Hematopoietic multipotent progenitor cell treated with erythropoietin and hydrocortisone succinate and interleukin-3 and kit ligand, for 4 days (in vitro differentiated cells): ENCODE data around the gene MBD3L2B.
"Not testable (repeated sequence)": the region's sequence is repeated elsewhere in the genome, so short reads cannot be mapped to it uniquely, and the experiment has no call there.

Source experiments
- DNase-seq: peaks from one replicate; pipeline ENCODE4 v3.0.0-alpha.2; 2015

Gene MBD3L2B

GRCh38 chr19:7021331-7021730, at the start of gene MBD3L2B:
TSS of gene MBD3L2B (minus strand) at chr19:7021431. CDS start at chr19:7021397, 34 bp downstream.
- DNase-seq, result not testable (repeated sequence)

- DNase-seq, result peak; percentile 48
These were observed 48.6 kb upstream of the MBD3L2B start for GRCh38 chr19:7069904-7070226.

DNA sequence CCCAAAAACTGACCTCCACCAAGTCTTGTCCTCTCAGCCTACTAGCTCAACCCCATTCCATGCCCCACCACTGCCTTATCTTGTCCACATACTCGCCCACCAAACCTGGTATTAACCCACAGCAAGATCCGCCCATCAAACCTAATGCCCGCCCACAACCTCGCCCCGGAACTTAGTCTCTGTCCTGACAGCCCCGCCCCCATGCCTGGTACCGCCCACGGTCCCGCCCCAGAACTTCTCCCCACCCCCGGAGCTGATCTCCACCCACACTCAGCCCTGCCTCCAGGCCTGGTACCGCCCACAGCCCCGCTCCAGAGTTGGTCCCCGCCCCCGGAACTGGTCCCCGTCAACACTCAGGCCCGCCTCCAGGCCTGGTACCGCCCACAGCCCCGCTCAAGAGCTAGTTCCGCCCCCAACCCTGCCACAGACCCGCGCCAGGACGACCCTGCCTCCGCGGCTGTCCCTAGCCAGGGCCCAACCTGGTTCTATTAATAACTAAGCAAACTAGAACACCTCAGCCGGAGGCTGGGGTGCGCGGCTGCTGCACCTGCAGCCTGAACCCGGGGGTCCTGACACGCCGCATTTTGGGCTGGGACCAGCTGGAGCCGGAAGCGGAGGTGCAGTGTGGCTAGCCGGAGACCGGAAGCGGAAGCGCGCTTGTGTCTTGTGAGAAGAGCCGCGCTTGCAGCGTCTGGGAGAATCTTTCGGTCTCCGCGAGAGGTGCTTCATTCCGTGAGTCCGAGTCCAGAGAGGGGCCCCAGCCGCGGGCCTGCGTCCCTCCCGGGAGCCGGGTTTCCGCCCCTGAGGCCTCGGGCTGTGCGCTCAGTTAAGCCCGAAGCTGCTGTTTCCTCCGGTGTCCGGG, 48.0 kb upstream of the MBD3L2B start, which contains the start of gene ZNF557:
ZNF557 (plus strand) TSS at position 662 of the 862 bp plus-strand sequence. CDS start 5,372 bp downstream, outside the sequence.
- DNase-seq, result peak; percentile 99

DNA sequence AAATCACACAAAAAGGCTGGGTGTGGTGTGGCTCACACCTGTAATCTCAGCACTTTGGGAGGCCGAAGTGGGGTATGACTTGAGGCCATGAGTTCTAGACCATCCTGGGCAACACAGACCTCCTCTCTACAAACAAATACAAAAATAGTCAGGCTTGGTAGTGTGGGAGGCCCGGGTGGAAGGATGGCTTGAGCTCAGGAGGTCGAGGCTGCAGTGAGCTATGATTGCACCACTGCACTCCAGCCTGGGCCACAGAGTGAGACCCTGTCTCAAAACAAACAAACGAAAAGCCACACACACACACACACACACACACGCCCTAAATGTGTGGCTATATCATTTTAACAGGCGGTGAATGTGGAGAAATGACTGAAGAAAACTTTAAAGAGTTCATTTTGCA, 47.4 kb upstream of the MBD3L2B start:
- DNase-seq, result no peak

DNA sequence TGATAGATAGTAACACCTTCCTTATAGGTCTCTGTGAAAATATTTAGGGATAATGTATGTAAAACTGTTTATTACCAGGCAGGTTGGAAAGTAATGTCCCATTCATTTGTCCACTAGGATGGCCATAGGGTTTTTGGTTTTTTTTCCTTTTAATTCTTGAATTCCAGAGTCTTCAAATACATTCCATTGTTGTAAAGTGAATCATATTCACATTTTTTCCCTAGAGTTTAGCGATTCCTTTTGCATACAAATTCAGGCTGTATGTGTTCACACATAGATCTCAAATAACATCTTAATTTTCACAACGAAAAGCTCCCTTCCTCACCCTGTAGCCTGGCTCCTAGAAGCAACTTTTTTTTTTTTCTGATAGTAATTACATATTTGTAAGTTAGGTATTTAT, 46.5 kb upstream of the MBD3L2B start:
- DNase-seq, result no peak

- DNase-seq, result peak; percentile 62
These were observed 45.9 kb upstream of the MBD3L2B start for GRCh38 chr19:7067122-7067521.

- no peak for DNase-seq
These were observed 42.7 kb upstream of the MBD3L2B start for GRCh38 chr19:7063764-7064418.

GRCh38 chr19:7063339-7063738, 42.1 kb upstream of the MBD3L2B start:
- no peak for DNase-seq

DNA sequence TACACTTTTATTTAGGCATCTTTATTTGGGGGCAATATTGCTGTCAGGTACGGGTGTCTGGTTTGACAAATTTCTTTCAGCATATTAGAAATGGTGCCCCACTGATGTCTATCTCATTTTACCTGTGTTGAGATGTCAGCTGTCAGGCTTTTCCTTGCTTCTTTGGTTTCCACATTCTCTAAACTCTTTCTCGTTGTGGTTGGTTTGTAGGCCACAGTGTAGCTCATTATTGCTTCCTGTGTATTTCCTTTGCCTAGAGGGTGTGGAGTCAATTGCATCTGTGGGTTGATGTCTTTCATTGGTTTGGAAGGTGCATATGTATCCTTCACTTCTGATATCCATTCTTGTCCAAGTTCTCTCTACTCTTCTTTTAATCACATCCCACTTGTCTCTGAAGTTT, 38.7 kb upstream of the MBD3L2B start:
- DNase-seq, result not testable (repeated sequence)

- not testable (repeated sequence) for DNase-seq
These were observed 37.3 kb upstream of the MBD3L2B start, which contains the start of gene MBD3L3 for GRCh38 chr19:7058576-7058975. TSS of gene MBD3L3 (minus strand) at chr19:7058676. CDS start at chr19:7058605, 71 bp downstream.

DNA sequence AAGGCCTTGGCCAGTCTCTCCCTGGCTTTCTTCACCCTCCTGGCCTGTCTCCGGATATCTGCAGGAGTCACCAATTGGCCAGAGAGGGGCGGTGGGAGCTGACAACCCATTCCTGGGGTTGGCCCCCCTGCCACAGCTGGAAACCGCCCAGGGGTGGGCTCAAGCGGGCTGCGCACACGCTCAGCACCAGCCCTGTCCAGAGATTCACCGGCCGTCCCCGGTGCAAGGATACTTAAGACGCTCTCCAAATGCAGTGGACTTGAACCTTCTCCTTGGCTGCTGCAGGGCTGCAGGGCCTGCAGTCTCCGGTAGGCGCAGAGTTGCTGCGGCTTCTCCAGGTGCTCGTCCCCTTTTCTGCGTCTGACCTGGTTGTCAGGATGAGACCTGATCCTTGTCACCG, 35.1 kb upstream of the MBD3L2B start:
- not testable (repeated sequence) for DNase-seq

DNA sequence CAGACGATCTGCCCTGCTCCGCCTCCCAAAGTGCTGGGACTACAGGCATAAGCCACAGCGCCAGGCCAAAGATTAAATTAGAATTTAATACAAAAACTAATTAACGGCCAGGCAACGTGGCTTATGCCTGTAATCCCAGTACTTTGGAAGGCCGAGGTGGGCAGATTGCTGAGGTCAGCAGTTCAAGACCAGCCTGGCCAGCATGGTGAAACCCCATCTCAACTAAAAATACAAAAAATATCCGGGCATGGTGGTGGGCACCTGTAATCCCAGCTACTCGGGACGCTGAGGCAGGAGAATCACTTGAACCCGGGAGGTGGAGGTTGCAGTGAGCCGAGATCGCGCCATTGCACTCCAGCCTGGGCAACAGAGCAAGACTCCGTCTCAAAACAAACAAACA, 34.4 kb upstream of the MBD3L2B start:
- not testable (repeated sequence) for DNase-seq

GRCh38 chr19:7054635-7055368, 33.6 kb upstream of the MBD3L2B start:
- not testable (repeated sequence) for DNase-seq

DNA sequence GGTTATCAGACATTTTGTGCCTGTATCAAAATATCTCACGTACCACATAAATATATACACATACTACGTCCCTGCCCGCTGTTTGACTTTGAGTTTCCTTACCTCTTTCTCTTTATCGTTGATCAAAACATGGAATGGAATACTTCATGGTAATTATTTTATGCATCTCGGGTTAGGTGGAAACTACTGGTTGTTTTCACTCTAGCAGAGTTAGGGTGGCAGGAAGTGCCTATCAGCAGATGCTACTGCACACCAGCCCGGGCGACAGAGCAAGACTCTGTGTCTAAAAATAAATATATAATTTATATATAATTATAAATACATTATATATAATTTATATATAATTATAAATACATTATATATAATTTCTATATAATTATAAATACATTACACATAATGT, 31.7 kb upstream of the MBD3L2B start:
- DNase-seq, result not testable (repeated sequence)

DNA sequence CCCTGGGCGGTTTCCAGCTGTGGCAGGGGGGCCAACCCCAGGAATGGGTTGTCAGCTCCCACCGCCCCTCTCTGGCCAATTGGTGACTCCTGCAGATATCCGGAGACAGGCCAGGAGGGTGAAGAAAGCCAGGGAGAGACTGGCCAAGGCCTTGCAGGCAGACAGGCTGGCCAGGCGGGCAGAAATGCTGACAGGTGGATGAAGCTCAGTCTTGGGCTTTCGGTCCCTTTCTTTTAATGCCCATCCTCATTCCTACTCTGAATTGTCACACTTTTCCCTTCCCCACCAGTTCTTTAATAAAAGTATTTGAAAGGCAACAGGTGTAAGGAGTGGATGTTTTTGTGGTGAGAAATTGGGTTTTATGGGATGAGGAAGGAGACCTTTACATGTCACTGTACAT, 30.2 kb upstream of the MBD3L2B start:
- not testable (repeated sequence) for DNase-seq

GRCh38 chr19:7049021-7049420, 27.8 kb upstream of the MBD3L2B start, which contains the start of gene MBD3L2:
TSS of gene MBD3L2 (plus strand) at chr19:7049321. CDS start at chr19:7049374, 53 bp downstream.
- not testable (repeated sequence) for DNase-seq

- DNase-seq, result not testable (repeated sequence)
These were observed 20.3 kb upstream of the MBD3L2B start for GRCh38 chr19:7041563-7041962.

GRCh38 chr19:7040079-7040478, 18.8 kb upstream of the MBD3L2B start, which contains the start of gene MBD3L4:
TSS of gene MBD3L4 (minus strand) at chr19:7040179. CDS start at chr19:7040144, 35 bp downstream.
- not testable (repeated sequence) for DNase-seq

DNA sequence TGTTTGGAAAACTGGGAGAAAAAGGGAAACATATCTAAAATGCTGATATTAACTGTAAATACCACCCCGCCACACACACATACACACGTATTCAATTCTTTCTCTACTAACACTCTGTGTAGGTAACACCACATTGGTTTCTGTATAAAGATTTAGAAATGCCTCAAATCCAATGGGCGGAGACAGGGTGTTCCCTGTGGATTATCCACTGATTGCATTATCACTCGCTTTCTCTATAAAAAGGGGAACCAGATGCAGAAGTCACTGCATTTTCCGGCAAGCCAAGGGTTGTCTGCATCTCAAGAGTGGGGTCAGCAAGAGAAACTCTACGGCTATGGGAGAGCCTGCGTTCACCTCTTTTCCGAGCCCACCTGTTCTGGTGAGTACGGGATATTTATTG, 9.0 kb upstream of the MBD3L2B start, which contains the start of gene MBD3L5:
MBD3L5 (plus strand) TSS at position 301 of the 400 bp plus-strand sequence; CDS start at position 335, 34 bp downstream.
- DNase-seq, result not testable (repeated sequence)

DNA sequence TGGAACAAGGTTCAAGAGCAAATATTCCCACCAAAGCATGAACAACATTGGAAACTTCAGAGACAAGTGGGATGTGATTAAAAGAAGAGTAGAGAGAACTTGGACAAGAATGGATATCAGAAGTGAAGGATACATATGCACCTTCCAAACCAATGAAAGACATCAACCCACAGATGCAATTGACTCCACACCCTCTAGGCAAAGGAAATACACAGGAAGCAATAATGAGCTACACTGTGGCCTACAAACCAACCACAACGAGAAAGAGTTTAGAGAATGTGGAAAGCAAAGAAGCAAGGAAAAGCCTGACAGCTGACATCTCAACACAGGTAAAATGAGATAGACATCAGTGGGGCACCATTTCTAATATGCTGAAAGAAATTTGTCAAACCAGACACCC, 7.6 kb upstream of the MBD3L2B start:
- not testable (repeated sequence) for DNase-seq

DNA sequence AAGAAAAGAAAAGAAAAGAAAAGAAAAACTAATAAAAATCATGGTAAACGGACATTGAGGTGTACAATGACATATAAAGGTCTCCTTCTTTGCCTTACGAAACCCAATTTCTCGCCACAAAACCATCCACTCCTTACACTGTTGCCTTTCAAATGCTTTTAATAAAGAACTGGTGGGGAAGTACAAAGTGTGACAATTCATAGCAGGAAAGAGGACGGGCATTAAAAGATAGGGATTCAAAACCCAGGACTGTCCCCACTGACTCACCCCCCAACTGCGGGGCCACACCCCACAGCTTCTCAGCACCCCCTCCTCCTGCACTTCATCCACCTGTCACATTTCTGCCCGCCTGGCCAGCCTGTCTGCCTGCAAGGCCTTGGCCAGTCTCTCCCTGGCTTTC, 2.4 kb downstream of the MBD3L2B start:
- DNase-seq, result no peak

- peak; percentile 79 for DNase-seq
These were observed 7.6 kb downstream of the MBD3L2B start for GRCh38 chr19:7013678-7014077.
